ENCODE measurements around the gene CYSTM1. TPM values are rescaled to one million over a fixed set of nuclear protein-coding genes. Genes with fewer than 3 reads are reported as not detected.
"Not testable (repeated sequence)": the region's sequence is repeated elsewhere in the genome, so short reads cannot be mapped to it uniquely, and the experiment has no call there.

Gene CYSTM1
- polyA plus RNA-seq, 3 donors from 2014 or later: 3.9 to 11.0 (median 7.1) TPM

DNA sequence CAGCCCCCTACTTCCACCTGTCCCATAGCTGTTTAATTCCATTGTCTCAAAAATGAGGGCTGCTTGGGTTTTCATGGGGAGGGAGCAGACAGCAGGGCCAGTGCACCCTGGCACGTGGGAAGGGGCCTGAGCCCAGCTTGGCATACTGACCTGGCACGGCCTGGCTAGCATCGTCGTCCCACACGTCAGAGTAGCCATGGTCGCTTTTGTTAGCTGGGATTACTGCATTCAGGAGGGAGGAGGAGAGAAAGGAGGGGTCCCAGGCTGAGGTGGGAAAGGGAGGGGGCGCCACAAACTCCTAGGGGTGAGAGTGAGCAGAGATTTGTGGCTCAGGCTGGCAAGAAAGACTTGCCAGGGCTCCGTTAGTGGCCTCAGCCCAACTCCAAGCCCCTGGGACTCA lies 21.1 kb upstream of the CYSTM1 start:
- peaks cover 3 to 10% of the 10 kb centered on the region in 2 donors for H3K4me1 Mint-ChIP-seq
- H3K9me3 Mint-ChIP-seq: no peaks in the 10 kb centered on the region
- DNase-seq: no peak
- H3K27me3 Mint-ChIP-seq (ENCODE audit: low read depth in 3 of 3): peaks cover 0 to 1% (median 0%) of the 10 kb centered on the region in 3 donors
- no peak overlapping the region for H3K4me3 Mint-ChIP-seq
- H3K36me3 Mint-ChIP-seq: peaks cover 0 to 2% (median 0%) of the 10 kb centered on the region in 3 donors
- no peak overlapping the region for H3K27ac Mint-ChIP-seq

DNA sequence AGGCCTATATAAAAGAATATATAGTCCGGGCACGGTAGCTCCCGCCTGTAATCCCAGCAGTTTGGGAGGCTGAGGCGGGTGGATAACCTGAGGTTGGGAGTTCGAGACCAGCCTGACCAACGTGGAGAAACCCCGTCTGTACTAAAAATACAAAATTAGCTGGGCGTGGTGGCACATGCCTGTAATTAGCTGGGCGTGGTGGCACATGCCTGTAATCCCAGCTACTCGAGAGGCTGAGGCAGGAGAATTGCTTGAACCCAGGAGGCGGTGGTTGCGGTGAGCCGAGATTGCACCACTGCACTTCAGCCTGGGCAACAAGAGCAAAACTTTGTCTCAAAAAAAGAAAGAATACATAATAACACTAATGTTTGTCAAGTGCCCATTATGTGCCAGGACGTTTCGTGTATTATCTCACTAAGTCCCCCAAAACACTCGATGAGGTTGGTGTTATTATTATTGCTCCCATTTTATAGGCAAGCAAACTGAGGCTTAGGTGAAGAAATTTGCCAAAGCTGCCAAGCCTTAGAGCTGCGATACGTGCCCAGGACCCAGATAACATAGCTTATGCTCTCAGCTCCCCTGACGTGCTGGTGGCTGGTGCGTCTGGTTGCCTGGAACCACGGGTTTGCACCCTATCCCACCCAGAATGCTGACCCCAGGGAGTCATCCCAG lies 20.1 kb upstream of the CYSTM1 start:
- H3K27ac Mint-ChIP-seq; H3K4me1 Mint-ChIP-seq; DNase-seq; H3K36me3 Mint-ChIP-seq; H3K4me3 Mint-ChIP-seq; H3K9me3 Mint-ChIP-seq; H3K27me3 Mint-ChIP-seq (ENCODE audit: low read depth in 3 of 3): not testable (repeated sequence)

DNA sequence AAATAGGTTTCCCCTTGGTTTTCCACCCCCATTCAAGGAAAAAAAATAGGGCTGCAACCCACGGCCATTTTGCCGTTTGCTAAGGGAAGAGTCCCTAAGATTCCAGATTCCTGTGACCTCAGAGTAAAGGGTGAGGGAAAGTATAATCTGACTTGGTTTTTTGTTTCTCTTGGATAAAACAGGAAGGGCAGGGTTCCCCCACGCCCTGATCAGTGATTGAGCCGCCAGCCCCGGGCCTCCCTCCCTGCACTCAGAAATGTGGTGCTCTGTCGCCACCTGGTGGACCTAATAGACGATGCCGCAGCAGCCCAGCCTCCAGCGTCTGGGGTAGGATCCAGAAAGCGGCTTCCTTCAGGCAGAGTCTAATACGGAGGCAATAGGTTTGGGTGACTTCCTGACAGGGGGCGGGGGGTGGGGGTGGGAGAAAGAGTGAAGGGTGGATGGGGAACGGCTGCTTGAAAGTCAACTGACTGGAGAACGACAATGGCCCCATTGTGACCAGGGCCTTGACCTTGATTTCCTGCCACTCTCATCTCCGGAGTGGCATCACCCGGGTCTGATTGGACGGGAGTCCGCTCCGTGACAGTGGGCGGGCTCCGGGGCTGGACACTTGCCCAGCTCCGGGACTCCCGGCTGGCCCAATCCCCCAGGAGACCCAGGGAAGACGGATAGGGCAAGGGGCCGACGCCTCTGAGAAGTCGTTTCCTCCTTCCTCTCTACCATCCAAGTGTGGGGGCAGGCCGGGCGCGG lies 17.8 kb upstream of the CYSTM1 start:
- DNase-seq: peak; percentile 72 to 80 (median 74)
- H3K9me3 Mint-ChIP-seq: no peaks in the 10 kb centered on the region
- peak overlapping the region; percentile 5 to 61 (median 29) for H3K4me3 Mint-ChIP-seq
- H3K4me1 Mint-ChIP-seq: peaks cover 3 to 10% of the 10 kb centered on the region in 2 donors
- H3K27ac Mint-ChIP-seq: peak overlapping the region in 1 of 6 donors; percentile 8
- peaks cover 0 to 1% (median 0%) of the 10 kb centered on the region in 3 donors for H3K27me3 Mint-ChIP-seq (ENCODE audit: low read depth in 3 of 3)
- H3K36me3 Mint-ChIP-seq: peaks cover 0 to 2% (median 0%) of the 10 kb centered on the region in 3 donors

DNA sequence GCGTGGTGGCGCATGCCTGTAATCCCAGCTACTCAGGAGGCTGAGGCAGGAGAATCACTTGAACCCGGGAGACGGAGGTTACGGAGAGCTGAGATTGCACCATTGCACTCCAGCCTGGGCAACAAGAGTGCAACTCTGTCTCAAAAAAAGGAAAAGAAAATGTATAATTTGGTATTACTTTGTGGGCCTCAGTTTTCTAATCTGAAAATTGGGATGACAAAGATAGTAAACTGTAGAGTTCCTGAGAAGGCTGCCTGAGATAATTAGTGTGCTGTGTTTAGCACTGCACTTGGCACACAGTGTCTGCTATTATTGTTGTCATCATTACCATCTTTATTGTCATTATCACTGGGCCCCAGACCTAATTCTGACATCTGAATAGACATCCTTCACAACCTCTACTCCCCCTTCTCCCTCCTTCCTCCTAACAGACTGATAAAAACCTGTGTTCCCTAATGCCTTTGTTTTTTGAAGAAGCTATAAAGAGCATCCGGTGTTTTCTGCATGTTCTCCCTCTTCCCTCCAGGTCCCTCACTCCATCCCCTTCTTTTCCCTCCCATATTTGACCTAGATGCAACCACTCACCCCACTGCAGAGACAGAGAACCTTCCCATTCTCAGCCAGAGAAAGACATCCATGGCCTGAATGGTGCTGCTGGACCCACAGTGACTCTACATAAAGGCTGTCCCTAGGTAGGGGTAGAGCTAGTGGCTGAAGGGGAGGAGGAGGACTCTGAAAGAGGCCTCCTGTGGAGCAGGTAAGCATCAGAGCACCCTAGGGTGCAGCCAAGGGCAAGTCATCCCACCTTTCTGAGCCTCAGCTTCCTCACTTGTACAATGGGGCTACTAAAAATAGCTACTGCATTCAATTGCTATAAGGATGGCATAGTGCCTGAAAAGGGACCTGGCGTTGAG lies 15.7 kb upstream of the CYSTM1 start:
- Mint-ChIP-seq H3K27ac (peak overlapping the region in 2 of 6 donors; percentile 49 to 55), H3K9me3 (no peaks in the 10 kb centered on the region), H3K27me3 (ENCODE audit: low read depth in 3 of 3) (peaks cover 0 to 3% (median 1%) of the 10 kb centered on the region in 3 donors), H3K36me3 (peaks cover 0 to 2% (median 0%) of the 10 kb centered on the region in 3 donors), H3K4me3 (no peak overlapping the region), H3K4me1 (peaks cover 3 to 10% of the 10 kb centered on the region in 2 donors)
- no peak for DNase-seq

DNA sequence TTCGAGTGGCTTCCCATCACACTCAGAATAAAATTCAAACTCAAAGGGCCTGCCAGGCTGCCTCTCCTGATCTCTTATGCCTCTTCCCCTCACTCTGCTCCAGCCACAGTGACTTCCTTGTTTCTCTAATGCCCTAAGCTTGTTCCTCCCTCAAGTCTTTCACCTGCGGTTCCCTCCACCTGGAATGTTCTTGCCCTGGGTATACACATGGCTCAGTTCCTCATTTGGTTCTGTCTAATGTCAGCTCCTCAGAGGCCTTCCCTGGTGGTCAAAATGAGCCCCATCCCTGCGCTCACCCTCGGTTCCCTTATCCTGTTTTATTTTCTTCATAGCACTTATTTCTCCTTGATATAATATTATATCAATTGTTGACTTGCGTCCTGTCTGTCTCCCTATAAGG lies 12.7 kb upstream of the CYSTM1 start:
- DNase-seq: no peak

DNA sequence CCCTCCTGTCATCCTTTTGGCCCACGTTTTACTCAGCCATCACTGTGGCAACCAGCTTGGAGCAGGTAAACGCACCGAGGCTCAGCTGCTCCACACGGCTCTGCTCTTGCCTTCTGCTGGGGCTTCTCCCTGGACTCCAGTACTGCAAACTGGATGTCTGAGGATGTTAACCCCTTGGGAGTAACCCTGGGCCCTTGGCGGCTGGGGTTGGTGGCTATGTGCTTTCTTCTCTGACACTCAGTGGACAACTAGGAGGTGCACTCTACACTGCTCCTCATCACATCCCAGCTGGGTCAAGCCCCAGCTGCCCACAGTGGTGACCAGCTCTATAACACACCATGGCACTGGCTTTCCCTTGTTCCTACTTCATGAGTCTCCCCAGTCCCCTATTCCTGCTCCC lies 12.2 kb upstream of the CYSTM1 start:
- Mint-ChIP-seq H3K27ac (no peak overlapping the region), H3K9me3 (no peaks in the 10 kb centered on the region), H3K27me3 (ENCODE audit: low read depth in 3 of 3) (peaks cover 0 to 3% (median 1%) of the 10 kb centered on the region in 3 donors), H3K4me3 (no peak overlapping the region), H3K4me1 (no peaks in the 10 kb centered on the region), H3K36me3 (peaks cover 0 to 12% (median 0%) of the 10 kb centered on the region in 3 donors)
- no peak for DNase-seq

More for the DNA sequence above, 12.7 kb upstream of the CYSTM1 start:
- no peaks in the 10 kb centered on the region for H3K9me3 Mint-ChIP-seq
- H3K27ac Mint-ChIP-seq: peak overlapping the region in 1 of 6 donors; percentile 26
- peaks cover 0 to 2% of the 10 kb centered on the region in 2 donors for H3K4me1 Mint-ChIP-seq
- no peak overlapping the region for H3K4me3 Mint-ChIP-seq
- H3K36me3 Mint-ChIP-seq: peaks cover 0 to 11% (median 0%) of the 10 kb centered on the region in 3 donors
- peaks cover 0 to 3% (median 1%) of the 10 kb centered on the region in 3 donors for H3K27me3 Mint-ChIP-seq (ENCODE audit: low read depth in 3 of 3)

DNA sequence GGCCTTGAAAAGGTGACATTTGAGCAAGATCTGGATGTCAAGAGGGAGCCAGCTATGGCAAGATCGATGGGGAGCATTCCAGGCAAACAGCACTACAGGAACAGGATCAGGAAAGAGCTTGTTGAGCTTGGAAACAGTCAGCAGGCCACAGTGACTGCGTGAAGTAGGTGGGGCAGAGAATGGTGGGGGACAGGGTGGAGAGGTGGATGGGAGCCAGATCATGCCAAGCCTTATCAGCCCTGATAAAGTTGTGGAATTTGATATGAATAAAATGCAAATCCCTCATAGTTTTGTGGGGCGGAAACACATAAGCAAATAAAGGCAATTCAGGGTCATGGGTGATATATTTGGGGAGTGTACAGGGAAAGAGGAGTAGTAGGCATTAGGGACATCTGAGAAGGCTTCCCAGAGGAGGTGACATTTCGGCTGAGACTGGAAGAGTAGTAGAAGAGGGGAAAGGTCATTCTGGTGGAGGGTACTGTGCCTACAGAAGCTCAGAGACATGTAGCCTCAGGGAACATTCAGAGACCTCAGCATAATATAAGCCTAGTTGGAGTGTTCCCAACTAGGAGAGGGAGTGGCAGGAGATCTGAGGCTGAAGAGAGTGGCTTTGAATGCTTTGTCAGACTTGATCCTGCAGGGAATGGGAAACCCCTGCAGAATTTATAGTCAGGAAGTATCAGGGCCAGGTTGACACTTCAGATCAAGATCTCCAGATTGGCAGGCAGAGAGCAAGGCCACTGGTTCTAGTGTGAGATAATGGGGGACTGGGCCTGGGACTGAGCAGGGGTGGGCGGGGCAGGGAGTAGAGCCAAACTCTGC lies 9.7 kb upstream of the CYSTM1 start:
- no peak for DNase-seq
- Mint-ChIP-seq H3K27me3 (ENCODE audit: low read depth in 3 of 3) (peaks cover 0 to 3% (median 1%) of the 10 kb centered on the region in 3 donors), H3K9me3 (no peaks in the 10 kb centered on the region), H3K27ac (no peak overlapping the region), H3K4me3 (no peak overlapping the region), H3K4me1 (no peaks in the 10 kb centered on the region), H3K36me3 (peaks cover 0 to 10% (median 0%) of the 10 kb centered on the region in 3 donors)

DNA sequence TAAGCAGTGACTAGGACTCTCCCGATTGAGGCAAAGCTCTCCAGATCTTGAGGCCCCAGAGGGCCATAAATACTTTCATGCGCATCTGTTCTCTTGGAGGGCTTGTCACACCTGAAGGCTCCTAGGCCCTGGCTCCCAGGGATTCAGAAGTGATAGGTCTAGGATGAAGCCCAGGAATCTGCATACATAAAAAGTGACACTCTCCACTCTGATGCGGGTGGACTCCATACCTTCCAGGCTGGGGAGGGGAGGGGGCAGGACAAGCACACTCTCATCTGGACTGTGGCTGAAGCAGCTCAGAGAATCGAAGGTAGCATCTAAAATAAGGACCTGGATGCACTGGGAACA lies 9.1 kb upstream of the CYSTM1 start:
- no peak for DNase-seq
- Mint-ChIP-seq H3K36me3 (peaks cover 0 to 10% (median 0%) of the 10 kb centered on the region in 3 donors), H3K9me3 (no peaks in the 10 kb centered on the region), H3K4me3 (no peak overlapping the region), H3K27ac (no peak overlapping the region), H3K4me1 (no peaks in the 10 kb centered on the region), H3K27me3 (ENCODE audit: low read depth in 3 of 3) (peaks cover 0 to 3% (median 1%) of the 10 kb centered on the region in 3 donors)

DNA sequence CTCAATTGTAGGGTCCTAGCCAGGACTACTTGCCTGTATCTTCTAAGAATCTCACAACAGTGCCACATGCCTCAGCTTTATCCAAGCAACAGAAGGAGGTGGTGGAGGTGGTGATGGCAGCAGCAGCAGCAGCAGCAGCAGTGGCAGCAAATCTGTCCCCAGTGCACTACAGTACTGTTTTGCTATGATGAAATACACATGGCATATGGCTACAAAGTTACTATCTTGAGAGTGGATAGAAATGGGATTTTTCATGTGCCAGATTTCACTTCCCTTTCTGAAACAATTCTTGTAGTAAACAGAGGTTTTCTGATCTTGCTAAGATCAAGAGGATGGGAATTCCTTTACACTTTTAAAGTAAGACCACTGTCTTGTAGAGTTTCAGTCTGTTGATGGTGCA lies 8.1 kb upstream of the CYSTM1 start:
- peaks cover 0 to 8% (median 1%) of the 10 kb centered on the region in 3 donors for H3K27me3 Mint-ChIP-seq (ENCODE audit: low read depth in 3 of 3)
- H3K36me3 Mint-ChIP-seq: peaks cover 0 to 10% (median 4%) of the 10 kb centered on the region in 3 donors
- H3K4me1 Mint-ChIP-seq: no peaks in the 10 kb centered on the region
- H3K4me3 Mint-ChIP-seq: no peak overlapping the region
- no peak overlapping the region for H3K27ac Mint-ChIP-seq
- no peaks in the 10 kb centered on the region for H3K9me3 Mint-ChIP-seq
- DNase-seq: no peak

DNA sequence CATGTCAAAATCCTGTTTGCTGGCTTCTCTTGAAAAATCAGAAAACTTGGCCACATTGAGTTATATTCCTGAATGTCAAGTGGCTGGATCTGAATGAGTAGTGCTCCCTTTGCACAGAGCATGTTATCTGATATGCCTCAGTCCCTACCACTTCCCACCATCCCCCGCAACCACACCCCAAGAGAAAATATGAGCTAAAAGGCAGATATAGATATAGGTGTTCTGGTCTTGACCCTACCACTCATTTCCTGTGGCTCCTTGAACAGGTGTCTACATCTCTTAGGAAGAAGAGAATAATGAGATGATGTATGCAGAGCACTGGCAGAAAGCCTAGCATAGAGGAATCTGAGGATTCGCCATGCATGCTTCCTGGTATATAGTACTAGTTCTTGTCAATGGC lies 6.6 kb upstream of the CYSTM1 start:
- no peak overlapping the region for H3K27ac Mint-ChIP-seq
- peaks cover 0 to 10% (median 4%) of the 10 kb centered on the region in 3 donors for H3K36me3 Mint-ChIP-seq
- H3K4me3 Mint-ChIP-seq: no peak overlapping the region
- DNase-seq: no peak
- H3K9me3 Mint-ChIP-seq: no peaks in the 10 kb centered on the region
- H3K4me1 Mint-ChIP-seq: no peaks in the 10 kb centered on the region
- H3K27me3 Mint-ChIP-seq (ENCODE audit: low read depth in 3 of 3): peaks cover 0 to 6% (median 5%) of the 10 kb centered on the region in 3 donors

DNA sequence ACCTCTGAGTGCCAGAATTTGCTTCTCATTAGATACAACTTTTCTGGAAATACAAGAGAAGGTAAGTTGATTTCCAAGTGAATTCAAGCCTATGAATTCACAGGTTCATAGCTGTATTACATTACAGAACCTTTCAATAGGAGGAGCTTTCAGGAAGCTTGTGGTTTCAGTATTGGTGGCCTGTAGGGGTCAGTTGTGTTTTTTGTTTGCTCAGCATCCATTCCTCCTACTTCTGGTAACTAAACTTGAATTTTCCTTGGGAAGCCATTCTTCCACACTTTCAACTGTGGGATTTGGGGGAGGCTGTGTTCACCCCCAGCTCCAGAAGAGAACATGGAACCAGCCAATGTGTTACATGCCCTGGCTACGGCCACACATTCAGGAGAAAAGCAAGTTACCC lies 5.6 kb upstream of the CYSTM1 start:
- Mint-ChIP-seq H3K27me3 (ENCODE audit: low read depth in 3 of 3) (peaks cover 0 to 8% (median 5%) of the 10 kb centered on the region in 3 donors), H3K4me1 (peaks cover 3 to 7% of the 10 kb centered on the region in 2 donors), H3K4me3 (no peak overlapping the region), H3K27ac (no peak overlapping the region), H3K36me3 (peaks cover 0 to 10% (median 4%) of the 10 kb centered on the region in 3 donors), H3K9me3 (no peaks in the 10 kb centered on the region)
- no peak for DNase-seq

DNA sequence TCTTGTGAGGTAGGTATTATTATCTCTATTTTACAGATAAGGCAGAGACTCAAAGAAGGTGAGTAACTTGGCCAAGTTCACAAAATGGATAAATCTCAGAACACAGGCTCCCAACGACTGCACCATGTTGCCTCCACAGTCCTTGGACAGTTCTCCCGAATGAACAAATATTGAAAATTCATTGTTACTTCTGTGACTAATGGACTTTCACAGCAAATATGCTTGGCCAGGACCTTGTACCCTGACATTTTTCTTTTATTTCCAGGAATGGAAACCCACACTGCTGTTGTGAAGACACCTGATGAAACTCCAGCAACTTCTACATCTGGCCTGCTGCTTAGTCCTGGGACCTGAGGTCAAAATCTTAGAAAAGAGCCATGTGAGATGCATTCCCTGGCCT lies 2.5 kb upstream of the CYSTM1 start:
- Mint-ChIP-seq H3K27ac (no peak overlapping the region), H3K27me3 (ENCODE audit: low read depth in 3 of 3) (peaks cover 15 to 17% (median 17%) of the 10 kb centered on the region in 3 donors), H3K9me3 (no peaks in the 10 kb centered on the region), H3K4me1 (peaks cover 12 to 19% of the 10 kb centered on the region in 2 donors), H3K36me3 (peaks cover 0 to 4% (median 0%) of the 10 kb centered on the region in 3 donors), H3K4me3 (no peak overlapping the region)
- DNase-seq: no peak

DNA sequence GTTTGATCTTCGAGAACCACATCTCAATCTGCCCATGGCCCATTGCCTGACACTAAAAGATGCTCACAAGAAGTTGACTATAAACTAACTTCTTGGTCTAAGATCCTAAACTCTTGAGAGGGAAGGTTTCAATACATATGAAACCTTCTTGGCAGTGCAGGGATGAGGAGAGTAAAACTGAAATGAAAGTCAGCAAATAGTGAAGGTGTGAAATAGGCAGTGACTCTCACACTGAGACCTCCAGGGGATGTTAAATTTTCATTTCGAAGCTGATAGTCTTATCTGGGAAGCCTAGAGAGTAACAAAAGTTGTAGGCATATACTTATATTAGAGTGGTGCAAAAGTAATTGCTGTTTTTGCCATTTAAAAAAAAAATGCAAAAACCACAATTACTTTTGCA lies 974 bp upstream of the CYSTM1 start:
- peaks cover 12 to 19% of the 10 kb centered on the region in 2 donors for H3K4me1 Mint-ChIP-seq
- H3K27me3 Mint-ChIP-seq (ENCODE audit: low read depth in 3 of 3): peaks cover 15 to 17% (median 17%) of the 10 kb centered on the region in 3 donors
- DNase-seq: no peak
- H3K9me3 Mint-ChIP-seq: no peaks in the 10 kb centered on the region
- peak overlapping the region; percentile 72 to 93 (median 88) for H3K4me3 Mint-ChIP-seq
- H3K36me3 Mint-ChIP-seq: peaks cover 0 to 4% (median 0%) of the 10 kb centered on the region in 3 donors
- peak overlapping the region; percentile 63 to 96 (median 88) for H3K27ac Mint-ChIP-seq
